CD4-positive, alpha-beta T cell treated with Interferon gamma for 1 hour (primary cell): ENCODE measurements around the gene DEAF1.
A peak's percentile ranks its signal among the peaks of the same experiment; 100 is the strongest.
"Not testable (repeated sequence)": the region's sequence is repeated elsewhere in the genome, so short reads cannot be mapped to it uniquely, and the experiment has no call there.

Experiments used
- DNase-seq: peaks from one replicate; pipeline ENCODE4 v3.0.0-alpha.2; 2020

Gene DEAF1

DNA sequence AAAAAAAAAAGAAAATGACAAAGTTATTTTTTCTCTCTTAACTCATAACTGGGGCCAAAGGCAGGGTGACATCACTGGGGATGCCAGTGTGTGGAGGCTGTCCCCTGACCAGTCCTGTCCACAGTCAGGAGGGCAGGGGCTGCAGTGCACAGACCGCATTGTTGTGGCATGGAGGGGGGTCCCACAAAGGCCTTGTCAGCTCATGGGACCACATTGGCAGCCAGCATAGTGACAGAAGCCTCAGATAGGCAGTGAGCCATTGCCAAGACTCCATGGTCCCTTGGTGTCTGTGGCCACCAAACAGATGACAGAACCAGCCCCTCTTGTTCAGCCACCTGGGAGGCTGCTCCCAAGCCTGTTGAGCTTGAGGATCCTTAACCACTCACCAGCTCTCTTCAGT is 4.7 kb upstream of the DEAF1 start:
- no peak for DNase-seq

DNA sequence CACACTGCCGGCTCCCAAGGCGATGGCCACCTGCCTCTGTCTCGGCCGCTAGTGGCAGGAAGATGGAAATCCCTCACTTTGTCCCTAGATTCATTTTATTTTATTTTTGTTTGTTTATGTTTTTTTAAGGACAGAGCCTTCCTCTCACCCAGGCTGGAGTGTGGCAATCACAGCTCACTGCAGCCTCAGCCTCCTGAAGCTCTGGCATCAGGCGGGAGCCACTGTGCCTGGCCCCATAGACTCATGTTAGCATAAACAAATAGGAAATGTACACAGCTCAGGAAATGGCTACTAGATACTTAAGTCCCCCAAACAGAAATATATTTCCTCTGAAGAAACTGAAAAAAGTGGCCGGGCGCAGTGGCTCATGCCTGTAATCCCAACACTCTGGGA is 4.1 kb upstream of the DEAF1 start:
- no peak for DNase-seq

DNA sequence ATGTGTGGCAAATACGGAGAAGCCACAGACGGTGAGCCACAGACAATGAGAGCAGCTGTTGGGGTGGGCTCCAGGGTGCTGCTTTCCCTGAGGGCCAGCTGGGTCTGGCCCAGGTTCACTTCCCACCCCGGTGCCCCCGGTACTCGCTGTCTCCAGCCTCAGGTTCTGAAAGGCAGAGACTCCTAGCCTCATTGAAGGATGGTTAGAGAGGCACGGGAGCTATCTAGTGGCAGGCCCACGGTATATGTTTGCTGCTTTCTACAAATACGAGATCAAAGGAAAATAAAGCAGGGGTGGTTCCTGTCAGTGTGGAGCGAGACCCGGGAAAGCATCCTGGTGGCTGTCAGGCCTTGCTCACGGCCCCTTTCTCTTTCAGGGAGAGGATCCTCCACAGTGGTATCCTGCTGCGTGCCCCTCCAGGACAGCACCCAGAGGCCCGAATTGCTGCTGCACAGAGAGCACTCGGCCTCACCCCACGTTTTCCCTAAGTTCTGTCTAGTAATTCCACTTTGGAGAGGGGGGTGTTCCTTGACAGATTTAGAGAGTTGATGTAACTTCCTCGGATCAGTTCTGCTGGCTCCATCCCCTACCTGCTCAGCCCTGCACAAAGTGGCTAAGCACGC is 3.6 kb upstream of the DEAF1 start:
- no peak for DNase-seq

DNA sequence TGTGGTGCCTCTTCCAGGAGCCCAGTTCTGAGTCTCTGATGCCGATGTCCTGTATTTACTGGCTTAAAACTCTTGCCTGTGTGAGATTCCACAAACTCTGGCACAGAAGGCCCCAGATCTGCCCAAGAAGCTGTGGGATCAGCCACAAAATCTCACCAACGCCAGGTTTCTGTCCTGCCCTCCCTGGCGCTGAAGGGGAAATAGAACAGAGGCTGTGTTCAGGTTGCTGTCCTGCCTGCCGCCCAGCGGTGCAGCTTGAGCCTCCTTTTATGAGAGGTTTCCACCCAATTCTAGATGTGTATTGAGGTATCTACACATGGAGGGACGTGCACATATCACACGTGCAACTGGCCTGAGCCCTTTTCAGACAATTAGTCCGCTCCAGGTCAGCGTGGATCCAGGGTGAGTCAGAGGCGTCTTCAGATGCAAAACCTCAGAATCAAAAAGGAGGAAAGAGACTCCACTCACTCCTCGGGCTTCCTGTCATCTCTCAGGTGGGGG is 2.8 kb upstream of the DEAF1 start:
- no peak for DNase-seq

DNA sequence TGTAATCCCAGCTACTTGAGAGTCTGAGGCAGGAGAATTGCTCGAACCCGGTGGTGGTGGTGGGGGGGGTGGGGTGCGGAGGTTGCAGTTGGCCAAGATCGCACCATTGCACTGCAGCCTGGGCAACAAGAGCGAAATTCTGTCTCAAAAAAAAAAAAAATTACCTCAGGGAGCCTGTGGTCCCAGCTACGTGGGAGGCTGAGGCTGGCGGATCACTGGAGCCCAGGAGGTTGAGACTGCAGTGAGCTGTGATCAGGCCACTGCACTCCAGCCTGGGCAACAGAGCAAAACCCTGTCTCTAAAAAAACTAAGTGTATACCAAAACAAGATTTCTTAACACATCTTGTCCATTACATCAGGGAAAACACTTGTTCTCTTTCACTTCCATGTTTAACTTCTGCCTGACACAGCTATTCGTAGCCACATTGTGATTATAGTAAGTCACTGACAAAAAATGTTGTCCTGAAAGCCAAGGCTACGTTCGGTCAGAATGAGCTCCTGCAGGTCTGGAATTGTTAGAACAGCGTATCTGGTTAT is 2.0 kb upstream of the DEAF1 start:
- peak; percentile 25 for DNase-seq

GRCh38 chr11:695538-696248 is 671 bp upstream of the DEAF1 start, which contains the start of gene TMEM80:
TSS of gene TMEM80 (plus strand) at chr11:695816. CDS start at chr11:695828, 12 bp downstream.
- peak; percentile 98 for DNase-seq

DNA sequence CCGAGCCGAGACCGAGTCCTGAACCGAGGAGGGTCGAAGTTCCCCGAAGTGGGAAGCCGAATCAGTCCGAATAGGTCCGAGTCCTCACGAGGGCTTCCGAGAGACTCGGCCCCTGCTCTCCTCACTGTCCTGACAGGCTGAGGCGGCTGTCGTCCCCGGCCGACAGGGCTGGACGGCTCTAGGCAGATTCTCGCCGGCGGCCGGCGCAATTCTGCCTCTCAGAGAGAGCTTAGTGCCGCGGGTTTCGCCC is 191 bp upstream of the DEAF1 start:
- DNase-seq: no peak

GRCh38 chr11:693887-694562 is 997 bp downstream of the DEAF1 start:
- no peak for DNase-seq

DNA sequence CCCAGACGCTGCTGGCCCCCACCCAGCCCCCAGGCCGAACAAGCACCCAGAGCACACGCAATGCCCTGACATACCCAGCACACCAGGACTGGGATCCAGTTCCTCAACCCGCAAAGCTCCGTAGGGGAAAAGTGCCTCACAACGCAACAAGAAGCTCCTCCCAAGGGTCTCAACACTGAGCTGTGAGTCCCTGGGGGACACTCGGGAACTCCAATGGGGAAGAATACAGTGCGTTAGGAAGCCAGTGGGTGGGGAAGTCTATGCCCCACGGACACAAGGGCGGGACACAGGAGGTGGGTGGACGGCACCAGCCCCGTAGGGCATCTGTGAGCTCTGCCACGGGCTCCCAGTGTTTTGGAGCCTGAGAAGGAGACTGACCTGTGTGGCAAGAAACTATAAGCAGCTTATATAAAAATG is 1.6 kb downstream of the DEAF1 start:
- no peak for DNase-seq

GRCh38 chr11:692824-693414 is 2.1 kb downstream of the DEAF1 start:
- peak; percentile 83 for DNase-seq

DNA sequence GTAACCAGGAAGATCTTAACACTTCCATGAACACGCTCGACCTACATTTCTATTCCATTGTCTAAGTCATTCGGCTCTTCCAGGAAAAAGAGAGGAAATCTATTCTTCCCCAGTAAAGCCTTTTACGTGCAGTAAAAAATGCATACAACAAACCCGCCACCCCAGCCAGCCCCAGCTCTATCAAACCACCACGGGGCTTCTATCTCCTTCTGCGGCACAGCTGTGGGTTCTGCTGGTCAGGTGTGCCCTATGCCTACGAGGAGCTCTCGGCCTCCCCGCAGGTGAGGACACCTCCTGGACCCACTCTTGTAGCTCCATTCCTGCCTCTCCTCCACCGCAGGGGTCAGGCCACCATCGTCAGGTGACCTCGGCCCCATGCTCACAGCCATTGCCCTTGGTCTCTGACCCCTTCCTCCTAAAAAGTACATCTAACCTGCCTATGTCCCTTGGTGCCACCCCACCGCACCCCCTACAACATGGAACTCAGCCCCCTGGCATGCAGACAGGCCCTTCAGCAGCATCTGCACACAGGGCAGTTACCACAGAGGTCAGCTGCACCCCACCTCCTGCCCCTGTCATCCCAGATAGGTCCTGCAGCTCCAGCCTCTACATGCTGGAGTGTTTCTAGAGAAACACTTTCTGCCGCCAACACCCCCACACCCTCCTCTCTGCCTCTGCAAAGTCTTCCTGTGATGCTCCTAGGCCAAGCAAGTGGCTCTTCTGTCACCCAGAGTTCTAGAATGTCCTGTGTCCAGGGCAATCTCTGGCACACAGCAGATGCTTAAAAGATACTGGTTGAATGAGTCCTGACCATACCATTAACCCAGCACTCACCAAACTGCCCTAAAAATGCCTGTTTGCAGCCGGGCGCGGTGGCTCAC is 3.1 kb downstream of the DEAF1 start:
- DNase-seq: no peak

DNA sequence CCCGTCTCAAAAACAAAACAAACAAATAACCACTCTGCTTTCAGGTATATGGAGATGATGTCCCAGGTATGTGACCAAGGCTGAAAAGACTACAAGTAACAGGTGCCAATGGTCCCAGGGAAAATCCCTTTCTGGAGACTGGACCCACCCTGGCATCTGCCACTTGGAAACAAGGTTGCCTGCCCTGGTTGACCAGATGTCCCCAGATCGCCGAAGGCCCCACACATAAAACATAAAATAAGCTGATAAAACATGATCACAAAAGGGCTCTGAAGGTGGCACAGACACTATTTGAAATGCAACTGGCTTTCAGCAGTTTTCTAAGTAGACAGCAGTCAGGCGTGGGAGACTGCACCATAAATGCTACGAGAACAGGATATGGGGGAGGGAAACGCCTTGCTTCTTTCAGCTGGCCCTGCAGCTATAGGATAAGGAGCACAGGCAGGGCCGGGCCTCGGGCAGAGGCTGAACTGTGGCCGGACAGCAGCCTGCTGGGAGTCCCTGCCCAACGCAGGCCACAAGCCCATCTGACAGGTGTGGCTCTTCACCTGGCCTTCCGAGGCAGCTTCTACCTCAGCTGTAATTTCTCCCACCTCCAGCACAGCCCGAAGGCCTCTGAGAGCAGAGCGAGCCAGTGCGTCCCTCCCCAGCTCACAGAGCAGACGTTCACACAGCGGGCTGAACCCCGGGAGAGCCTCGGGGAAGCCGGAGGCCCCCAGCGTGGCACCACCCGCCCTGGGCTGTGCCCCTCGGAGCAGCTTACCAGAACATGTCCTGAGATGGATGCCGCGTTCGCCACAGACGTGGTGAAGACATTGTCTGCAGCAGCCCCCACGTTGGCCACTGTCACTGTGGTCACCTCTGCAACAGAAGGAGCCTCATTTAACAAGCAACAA is 4.0 kb downstream of the DEAF1 start:
- DNase-seq: no peak

DNA sequence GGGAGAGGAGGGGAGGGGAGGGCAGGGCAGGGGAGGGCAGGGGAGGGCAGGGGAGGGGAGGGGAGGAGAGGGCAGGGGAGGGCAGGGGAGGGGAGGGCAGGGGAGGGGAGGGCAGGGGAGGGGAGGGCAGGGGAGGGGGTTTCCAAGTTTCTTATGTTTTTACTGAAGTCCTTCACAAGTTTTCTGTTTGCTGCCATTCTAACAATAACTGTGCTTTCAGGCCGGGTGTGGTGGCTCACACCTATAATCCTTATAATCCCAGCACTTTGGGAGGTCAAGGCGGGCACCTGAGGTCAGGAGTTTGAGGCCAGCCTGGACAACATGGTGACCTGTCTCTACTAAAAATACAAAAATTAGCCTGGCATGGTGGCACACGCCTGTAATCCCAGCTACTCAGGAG is 4.8 kb downstream of the DEAF1 start:
- DNase-seq: not testable (repeated sequence)

DNA sequence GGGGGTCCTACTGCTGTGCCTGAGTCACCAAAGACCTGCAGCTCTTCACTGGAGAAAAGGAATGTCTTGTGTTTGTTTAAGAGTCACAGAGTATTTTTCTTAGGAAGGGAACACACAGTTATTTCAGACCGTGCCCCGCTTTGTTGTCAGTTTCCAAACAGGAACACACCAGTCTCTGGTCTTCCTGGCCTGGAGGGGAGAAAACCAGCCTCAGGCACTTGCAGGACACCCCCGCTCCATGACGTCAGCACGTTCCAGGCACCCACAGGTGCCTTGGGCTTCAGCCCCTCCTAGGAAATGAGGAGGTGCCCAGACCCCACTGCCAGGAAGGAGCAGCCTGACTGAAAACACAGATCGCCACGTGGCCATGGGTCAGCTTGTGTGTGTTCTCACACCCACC is 5.4 kb downstream of the DEAF1 start:
- DNase-seq: no peak

GRCh38 chr11:688681-689080 is 6.3 kb downstream of the DEAF1 start:
- no peak for DNase-seq

DNA sequence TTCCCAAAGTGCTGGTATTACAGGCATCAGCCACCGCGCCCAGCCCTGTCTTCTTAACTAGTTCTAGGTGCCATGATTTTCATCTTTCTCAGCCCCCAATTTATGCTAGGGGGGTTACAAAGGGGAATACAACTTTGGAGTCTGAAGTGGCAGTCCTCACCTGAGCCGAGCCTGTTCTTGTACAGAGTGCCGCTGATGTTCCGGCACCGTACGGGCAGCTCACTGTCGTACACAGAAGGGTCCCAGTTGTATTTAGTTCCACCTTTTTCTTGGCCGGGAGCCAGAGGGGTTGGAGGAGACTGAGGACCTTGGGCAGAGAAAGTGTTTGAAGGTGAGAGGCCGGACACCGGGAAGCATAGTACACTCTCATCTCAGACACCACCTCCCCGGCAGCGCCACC is 7.3 kb downstream of the DEAF1 start:
- DNase-seq: no peak

- DNase-seq: no peak
Measured at GRCh38 chr11:686451-687243, 8.4 kb downstream of the DEAF1 start.

DNA sequence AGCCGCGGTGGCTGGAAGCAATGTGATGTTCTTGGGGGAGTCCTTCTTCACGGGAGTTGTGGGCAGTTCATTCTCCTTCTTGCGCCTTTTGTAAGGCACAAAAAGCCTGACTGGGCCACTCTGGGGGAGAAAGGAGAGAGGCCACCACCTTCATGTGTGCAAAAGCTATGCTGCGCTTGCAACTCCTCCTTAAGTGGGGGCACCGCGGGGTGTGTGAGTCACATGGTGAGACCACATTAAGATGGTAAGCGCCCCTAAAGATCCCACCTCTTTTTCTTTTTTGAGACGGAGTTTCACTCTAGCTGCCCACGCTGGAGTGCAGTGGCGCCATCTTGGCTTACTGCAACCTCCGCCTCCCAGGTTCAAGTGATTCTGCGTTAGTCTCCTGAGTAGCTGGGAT is 14.1 kb downstream of the DEAF1 start:
- no peak for DNase-seq

GRCh38 chr11:680476-680875 is 14.5 kb downstream of the DEAF1 start:
- no peak for DNase-seq
